Measurements from ENCODE around the gene ZNF331.

DNA sequence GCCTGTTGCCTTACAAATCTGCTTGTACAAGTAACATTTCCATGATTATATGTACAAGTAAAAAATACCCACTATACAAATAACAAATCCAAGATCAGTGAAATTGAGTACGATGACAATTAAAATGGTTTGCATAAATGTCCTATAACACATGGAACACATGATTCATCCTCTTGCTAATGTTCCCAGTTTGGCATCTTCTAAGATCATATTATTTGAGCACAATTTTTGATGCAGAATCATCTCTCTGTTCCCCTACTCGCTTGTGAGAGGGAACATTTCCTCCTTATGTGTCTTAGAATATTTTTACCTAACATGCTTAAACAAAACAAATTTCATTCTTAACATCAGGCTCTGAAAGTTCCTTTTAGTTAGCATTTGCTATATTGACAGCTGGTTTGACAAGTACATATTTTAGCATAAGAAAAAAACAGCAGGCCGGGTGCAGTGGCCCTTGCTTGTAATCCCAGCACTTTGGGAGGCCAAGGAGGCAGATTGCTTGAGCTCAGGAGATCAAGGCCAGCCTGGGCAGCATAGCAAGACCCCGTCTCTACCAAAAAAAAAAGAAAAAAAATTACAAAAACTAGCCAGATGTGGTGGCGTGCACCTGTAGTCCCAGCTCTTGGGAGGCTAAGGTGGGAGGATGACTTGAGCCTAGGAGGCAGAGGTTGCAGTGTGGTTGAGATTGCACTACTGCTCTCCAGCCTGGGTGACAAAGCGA lies 14.2 kb downstream of the ZNF331 start:
- TF ChIP-seq EZH2phosphoT487 (IDR thresholded peaks at IDR 0.05; ENCODE audit: borderline replicate concordance, low read length): no peak
- no peak for TF ChIP-seq CTCF (conservative IDR thresholded peaks at IDR 0.05; ENCODE audit: low read depth, low read length)
- no peak for TF ChIP-seq EZH2 (IDR thresholded peaks at IDR 0.05; ENCODE audit: low read length, unreplicated experiment)
